GM15510 (cell line): ENCODE measurements around the gene COQ6.

Experiments used
- POLR2A ChIP-seq: IDR thresholded peaks from 3 replicates; pipeline ENCODE4 v1.6.1; 2011; ENCODE audit warnings: borderline replicate concordance; ENCODE audit not compliant: insufficient read length; ENCODE audit errors: extremely low read depth

The COQ6 gene

GRCh38 chr14:73958591-73958990 is 8.5 kb downstream of the COQ6 start:
- TF ChIP-seq POLR2A = no peak

- no peak for TF ChIP-seq POLR2A
Measured at GRCh38 chr14:73961192-73961591, 11.1 kb downstream of the COQ6 start.

- TF ChIP-seq POLR2A = no peak
Measured at GRCh38 chr14:73965216-73965615, 15.1 kb downstream of the COQ6 start.

GRCh38 chr14:73968885-73969284 is 18.8 kb downstream of the COQ6 start:
- TF ChIP-seq POLR2A = no peak

GRCh38 chr14:73973497-73973896 is 23.4 kb downstream of the COQ6 start:
- no peak for TF ChIP-seq POLR2A

- TF ChIP-seq POLR2A = no peak
Measured at GRCh38 chr14:73976125-73976524, 26.0 kb downstream of the COQ6 start.

- no peak for TF ChIP-seq POLR2A
Measured at GRCh38 chr14:73977896-73978295, 27.8 kb downstream of the COQ6 start.

- no peak for TF ChIP-seq POLR2A
Measured at GRCh38 chr14:73988065-73988464, 38.0 kb downstream of the COQ6 start.

- no peak for TF ChIP-seq POLR2A
Measured at GRCh38 chr14:73991092-73991491, 41.0 kb downstream of the COQ6 start.

- no peak for TF ChIP-seq POLR2A
Measured at GRCh38 chr14:73995977-73996378, 45.9 kb downstream of the COQ6 start.

- TF ChIP-seq POLR2A = no peak
Measured at GRCh38 chr14:73996731-73997107, 46.6 kb downstream of the COQ6 start.

GRCh38 chr14:73997108-73997943 is 47.2 kb downstream of the COQ6 start:
- TF ChIP-seq POLR2A = no peak

- no peak for TF ChIP-seq POLR2A
Measured at GRCh38 chr14:73997944-73998447, 47.9 kb downstream of the COQ6 start.

GRCh38 chr14:73998726-73999125 is 48.6 kb downstream of the COQ6 start:
- TF ChIP-seq POLR2A = no peak

- no peak for TF ChIP-seq POLR2A
Measured at GRCh38 chr14:74008843-74009499, 58.9 kb downstream of the COQ6 start.
